GM23338 (cell line): ENCODE results near the gene OTOG. TPM values are rescaled to one million over a fixed set of nuclear protein-coding genes. Genes with fewer than 3 reads are reported as not detected.

ENCODE experiments used
- ATAC-seq: fragments of 200-7000 bp; cut with Tn5 transposase; 3 replicates; pipeline ENCODE4 v1.9.1; 2020
- DNase-seq: peaks from one replicate; pipeline ENCODE4 v3.0.0-alpha.2; 2015; ENCODE audit warnings: low spot score
- H2AFZ ChIP-seq: fragments of 200-600 bp; sonication (generic); 2 replicates; pipeline ENCODE4 v1.8.0; 2016; ENCODE audit warnings: antibody characterized with exemption, mild to moderate bottlenecking, moderate library complexity
- H3F3A ChIP-seq: fragments of 200-600 bp; sonication (generic); replicated peaks from 2 replicates; pipeline ENCODE4 v1.8.0; 2017; ENCODE audit warnings: antibody characterized with exemption, mixed run types, low read depth
- H3K27ac ChIP-seq: fragments of 200-600 bp; sonication (generic); 2 replicates; pipeline ENCODE4 v1.6.1; 2016; ENCODE audit warnings: low read depth
- H3K27me3 ChIP-seq: fragments of 200-600 bp; sonication (generic); 2 replicates; pipeline ENCODE4 v1.8.0; 2016; ENCODE audit warnings: mild to moderate bottlenecking, mixed run types, moderate library complexity; ENCODE audit not compliant: insufficient read depth
- H3K36me3 ChIP-seq: fragments of 200-600 bp; sonication (generic); 2 replicates; pipeline ENCODE4 v1.8.0; 2016; ENCODE audit warnings: mild to moderate bottlenecking; ENCODE audit not compliant: insufficient read depth
- H3K4me1 ChIP-seq: fragments of 200-600 bp; sonication (generic); 2 replicates; pipeline ENCODE4 v1.8.0; 2016; ENCODE audit warnings: mild to moderate bottlenecking, moderate library complexity; ENCODE audit not compliant: insufficient read depth
- H3K4me2 ChIP-seq: fragments of 200-600 bp; sonication (generic); 2 replicates; pipeline ENCODE4 v1.7.1; 2017; ENCODE audit warnings: mixed run types
- H3K4me3 ChIP-seq: fragments of 200-600 bp; sonication (generic); 2 replicates; pipeline ENCODE4 v1.6.1; 2016; ENCODE audit warnings: mixed run types
- H3K79me2 ChIP-seq: fragments of 200-600 bp; sonication (generic); replicated peaks from 2 replicates; pipeline ENCODE4 v1.8.0; 2017; ENCODE audit warnings: mild to moderate bottlenecking; ENCODE audit not compliant: insufficient read depth
- H3K9me2 ChIP-seq: fragments of 200-600 bp; sonication (generic); 2 replicates; pipeline ENCODE4 v1.8.0; 2017; ENCODE audit not compliant: insufficient read depth
- H4K20me1 ChIP-seq: fragments of 200-600 bp; sonication (generic); replicated peaks from 2 replicates; pipeline ENCODE4 v1.8.0; 2017; ENCODE audit warnings: mild to moderate bottlenecking; ENCODE audit not compliant: insufficient read depth
- H3K27ac Mint-ChIP-seq: 2 replicates; pipeline ENCODE4 v1.8.0; 2020; ENCODE audit warnings: inconsistent platforms, mild to moderate bottlenecking, moderate library complexity, mixed read lengths
- H3K27me3 Mint-ChIP-seq: 3 replicates; pipeline ENCODE4 v1.8.0; 2022; ENCODE audit warnings: low read depth, mild to moderate bottlenecking, moderate library complexity, mixed read lengths, inconsistent platforms; ENCODE audit not compliant: insufficient read depth, poor library complexity
- H3K36me3 Mint-ChIP-seq: 3 replicates; pipeline ENCODE4 v1.8.0; 2021; ENCODE audit warnings: low read depth, mild to moderate bottlenecking, inconsistent platforms, moderate library complexity, mixed read lengths
- H3K4me1 Mint-ChIP-seq: 3 replicates; pipeline ENCODE4 v1.8.0; 2020; ENCODE audit warnings: mild to moderate bottlenecking, inconsistent platforms, mixed read lengths
- H3K4me3 Mint-ChIP-seq: 3 replicates; pipeline ENCODE4 v1.8.0; 2021; ENCODE audit warnings: moderate library complexity, mild to moderate bottlenecking, inconsistent platforms, mixed read lengths
- H3K9me3 Mint-ChIP-seq: 3 replicates; pipeline ENCODE4 v1.8.0; 2020; ENCODE audit warnings: moderate library complexity, mild to moderate bottlenecking, inconsistent platforms, mixed read lengths
- CREB1 ChIP-seq: fragments of 250-450 bp; sonication (Bioruptor Pico); IDR thresholded peaks from 2 replicates; pipeline ENCODE4 v1.5.0; 2020; ENCODE audit warnings: low read depth, mild to moderate bottlenecking, moderate library complexity
- JUNB ChIP-seq: IDR thresholded peaks from one replicate; pipeline ENCODE4 v1.6.1; 2016; ENCODE audit warnings: antibody characterized with exemption; ENCODE audit not compliant: unreplicated experiment
- NANOG ChIP-seq: IDR thresholded peaks from 2 replicates; pipeline ENCODE4 v1.6.1; 2016; ENCODE audit warnings: antibody characterized with exemption, borderline replicate concordance
- POLR2AphosphoS5 ChIP-seq: IDR thresholded peaks from 2 replicates; pipeline ENCODE4 v1.6.1; 2016; ENCODE audit warnings: antibody characterized with exemption, low read depth
- STAT1 ChIP-seq: IDR thresholded peaks from one replicate; pipeline ENCODE4 v1.6.1; 2016; ENCODE audit warnings: antibody characterized with exemption; ENCODE audit not compliant: unreplicated experiment
- ZNF114 ChIP-seq: fragments of 250-450 bp; sonication (Bioruptor Pico); IDR thresholded peaks from 2 replicates; pipeline ENCODE4 v1.5.0; 2020; ENCODE audit warnings: mild to moderate bottlenecking, moderate library complexity
- polyA plus RNA-seq: library from polyadenylated mRNA; unstranded; fragments of >200 nt; fragmentation: Nextera tagmentation; extraction: Ambion mirVana; gene quantifications from 2 replicates; pipeline ENCODE4 v1.2.1, GENCODE V29; 2016
- total RNA-seq: library from RNA; depleted of rRNA; stranded (reverse); fragments of >200 nt; shearing (Covaris generic); gene quantifications from 2 replicates; pipeline ENCODE4 v1.2.3, GENCODE V29; 2014
- TF ChIP-seq, protein P1 (sequence below): IDR thresholded peaks from 2 replicates; pipeline ENCODE4 v1.6.1; 2016; ENCODE audit warnings: antibody characterized with exemption
- TF ChIP-seq, protein P2 (sequence below): fragments of 250-450 bp; sonication (Bioruptor Pico); IDR thresholded peaks from 2 replicates; pipeline ENCODE4 v1.5.0; 2020; ENCODE audit warnings: mild to moderate bottlenecking, moderate library complexity
- TF ChIP-seq, protein P3 (sequence below): IDR thresholded peaks from one replicate; pipeline ENCODE4 v1.6.1; 2018; ENCODE audit warnings: antibody characterized with exemption; ENCODE audit not compliant: unreplicated experiment

The OTOG gene
- total and polyA plus RNA-seq, 2 experiments from 2014 or later = 0.40 to 0.52 TPM

DNA sequence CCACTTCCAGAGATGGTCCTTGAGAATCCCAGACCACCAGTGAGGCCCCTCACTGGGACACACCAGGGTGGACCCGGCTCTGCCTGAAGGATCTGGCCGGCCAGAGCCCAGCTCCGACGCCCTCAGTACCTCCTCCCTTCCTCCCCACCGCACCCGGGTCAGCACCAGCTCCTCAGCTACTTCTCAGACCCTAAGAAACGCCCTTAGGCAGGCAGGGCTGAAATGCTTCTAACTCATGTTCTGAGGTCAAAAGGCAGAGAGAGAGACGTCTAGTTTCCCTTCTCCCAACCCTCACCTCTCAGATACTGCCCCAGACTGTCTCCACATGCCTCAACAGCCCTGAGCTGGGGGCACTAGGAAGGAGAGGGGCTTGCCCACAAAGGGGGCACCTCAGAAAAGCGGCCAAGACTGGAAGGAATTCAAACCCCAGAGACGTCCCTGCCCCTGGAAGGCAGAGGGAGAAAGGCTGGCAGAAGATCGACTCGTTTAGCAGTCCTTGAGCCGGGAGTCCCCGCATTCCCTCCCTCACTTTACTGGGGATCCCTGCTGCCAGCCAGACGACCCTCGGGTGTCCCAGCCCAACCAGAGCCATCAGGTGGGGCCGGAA, 3.4 kb upstream of the OTOG start (continued):
- TF ChIP-seq, protein P1, sequence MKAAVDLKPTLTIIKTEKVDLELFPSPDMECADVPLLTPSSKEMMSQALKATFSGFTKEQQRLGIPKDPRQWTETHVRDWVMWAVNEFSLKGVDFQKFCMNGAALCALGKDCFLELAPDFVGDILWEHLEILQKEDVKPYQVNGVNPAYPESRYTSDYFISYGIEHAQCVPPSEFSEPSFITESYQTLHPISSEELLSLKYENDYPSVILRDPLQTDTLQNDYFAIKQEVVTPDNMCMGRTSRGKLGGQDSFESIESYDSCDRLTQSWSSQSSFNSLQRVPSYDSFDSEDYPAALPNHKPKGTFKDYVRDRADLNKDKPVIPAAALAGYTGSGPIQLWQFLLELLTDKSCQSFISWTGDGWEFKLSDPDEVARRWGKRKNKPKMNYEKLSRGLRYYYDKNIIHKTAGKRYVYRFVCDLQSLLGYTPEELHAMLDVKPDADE = no peak
- TF ChIP-seq CREB1 (no peak), NANOG (no peak), JUNB (no peak), STAT1 (no peak)

DNA sequence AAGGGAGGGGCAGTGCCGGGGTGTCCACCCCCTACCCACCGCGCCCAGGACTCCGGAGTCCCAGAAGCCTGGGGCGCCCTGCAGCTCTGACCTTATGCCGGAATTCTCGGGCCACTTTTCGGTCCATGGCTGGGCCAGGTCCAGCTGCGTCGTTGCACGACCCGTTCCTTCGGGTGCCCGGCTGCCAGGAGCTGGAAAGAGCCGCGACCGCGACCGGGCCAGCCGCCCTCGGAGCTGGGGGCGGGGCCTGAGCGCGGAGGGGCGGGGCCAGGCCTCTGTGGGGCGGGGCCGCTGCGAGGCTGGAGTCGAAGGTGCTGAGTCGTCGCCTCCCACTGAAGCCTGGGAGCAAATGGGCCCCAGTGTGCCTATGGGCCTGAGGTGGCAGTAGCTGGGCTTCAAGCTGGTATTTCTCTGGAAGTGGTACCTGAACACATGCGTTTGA, 2.9 kb upstream of the OTOG start, which contains the start of gene USH1C:
USH1C (minus strand) TSS at position 236 of the 442 bp plus-strand sequence; CDS start at position 127, 109 bp downstream.
- Mint-ChIP-seq H3K9me3 (no peaks in the 10 kb centered on the region), H3K27me3 (peaks cover 24% of the 10 kb centered on the region)
- ATAC-seq = peak; percentile 45

More for the DNA sequence above, 2.9 kb upstream of the OTOG start, which contains the start of gene USH1C:
- Histone ChIP-seq H2AFZ (peak within 1 kb of the TSS; percentile 99), H3K4me3 (peak within 1 kb of the TSS; percentile 89), H3K4me1 (peaks cover 21% of the 10 kb centered on the region), H4K20me1 (no peaks in the 10 kb centered on the region), H3K4me2 (peak within 1 kb of the TSS; percentile 93), H3K36me3 (no peaks in the 10 kb centered on the region), H3K9me2 (no peaks in the 10 kb centered on the region), H3F3A (no peaks in the 10 kb centered on the region), H3K27me3 (peaks cover 13% of the 10 kb centered on the region), H3K27ac (no peak within 1 kb of the TSS), H3K79me2 (no peaks in the 10 kb centered on the region)
- Mint-ChIP-seq H3K4me3 (peak within 1 kb of the TSS; percentile 72), H3K36me3 (no peaks in the 10 kb centered on the region), H3K4me1 (peaks cover 48% of the 10 kb centered on the region), H3K27ac (no peak within 1 kb of the TSS)
- no peak for TF ChIP-seq ZNF114 (CRISPR knock-in tag)
- TF ChIP-seq NANOG = no peak
- TF ChIP-seq, protein P2, sequence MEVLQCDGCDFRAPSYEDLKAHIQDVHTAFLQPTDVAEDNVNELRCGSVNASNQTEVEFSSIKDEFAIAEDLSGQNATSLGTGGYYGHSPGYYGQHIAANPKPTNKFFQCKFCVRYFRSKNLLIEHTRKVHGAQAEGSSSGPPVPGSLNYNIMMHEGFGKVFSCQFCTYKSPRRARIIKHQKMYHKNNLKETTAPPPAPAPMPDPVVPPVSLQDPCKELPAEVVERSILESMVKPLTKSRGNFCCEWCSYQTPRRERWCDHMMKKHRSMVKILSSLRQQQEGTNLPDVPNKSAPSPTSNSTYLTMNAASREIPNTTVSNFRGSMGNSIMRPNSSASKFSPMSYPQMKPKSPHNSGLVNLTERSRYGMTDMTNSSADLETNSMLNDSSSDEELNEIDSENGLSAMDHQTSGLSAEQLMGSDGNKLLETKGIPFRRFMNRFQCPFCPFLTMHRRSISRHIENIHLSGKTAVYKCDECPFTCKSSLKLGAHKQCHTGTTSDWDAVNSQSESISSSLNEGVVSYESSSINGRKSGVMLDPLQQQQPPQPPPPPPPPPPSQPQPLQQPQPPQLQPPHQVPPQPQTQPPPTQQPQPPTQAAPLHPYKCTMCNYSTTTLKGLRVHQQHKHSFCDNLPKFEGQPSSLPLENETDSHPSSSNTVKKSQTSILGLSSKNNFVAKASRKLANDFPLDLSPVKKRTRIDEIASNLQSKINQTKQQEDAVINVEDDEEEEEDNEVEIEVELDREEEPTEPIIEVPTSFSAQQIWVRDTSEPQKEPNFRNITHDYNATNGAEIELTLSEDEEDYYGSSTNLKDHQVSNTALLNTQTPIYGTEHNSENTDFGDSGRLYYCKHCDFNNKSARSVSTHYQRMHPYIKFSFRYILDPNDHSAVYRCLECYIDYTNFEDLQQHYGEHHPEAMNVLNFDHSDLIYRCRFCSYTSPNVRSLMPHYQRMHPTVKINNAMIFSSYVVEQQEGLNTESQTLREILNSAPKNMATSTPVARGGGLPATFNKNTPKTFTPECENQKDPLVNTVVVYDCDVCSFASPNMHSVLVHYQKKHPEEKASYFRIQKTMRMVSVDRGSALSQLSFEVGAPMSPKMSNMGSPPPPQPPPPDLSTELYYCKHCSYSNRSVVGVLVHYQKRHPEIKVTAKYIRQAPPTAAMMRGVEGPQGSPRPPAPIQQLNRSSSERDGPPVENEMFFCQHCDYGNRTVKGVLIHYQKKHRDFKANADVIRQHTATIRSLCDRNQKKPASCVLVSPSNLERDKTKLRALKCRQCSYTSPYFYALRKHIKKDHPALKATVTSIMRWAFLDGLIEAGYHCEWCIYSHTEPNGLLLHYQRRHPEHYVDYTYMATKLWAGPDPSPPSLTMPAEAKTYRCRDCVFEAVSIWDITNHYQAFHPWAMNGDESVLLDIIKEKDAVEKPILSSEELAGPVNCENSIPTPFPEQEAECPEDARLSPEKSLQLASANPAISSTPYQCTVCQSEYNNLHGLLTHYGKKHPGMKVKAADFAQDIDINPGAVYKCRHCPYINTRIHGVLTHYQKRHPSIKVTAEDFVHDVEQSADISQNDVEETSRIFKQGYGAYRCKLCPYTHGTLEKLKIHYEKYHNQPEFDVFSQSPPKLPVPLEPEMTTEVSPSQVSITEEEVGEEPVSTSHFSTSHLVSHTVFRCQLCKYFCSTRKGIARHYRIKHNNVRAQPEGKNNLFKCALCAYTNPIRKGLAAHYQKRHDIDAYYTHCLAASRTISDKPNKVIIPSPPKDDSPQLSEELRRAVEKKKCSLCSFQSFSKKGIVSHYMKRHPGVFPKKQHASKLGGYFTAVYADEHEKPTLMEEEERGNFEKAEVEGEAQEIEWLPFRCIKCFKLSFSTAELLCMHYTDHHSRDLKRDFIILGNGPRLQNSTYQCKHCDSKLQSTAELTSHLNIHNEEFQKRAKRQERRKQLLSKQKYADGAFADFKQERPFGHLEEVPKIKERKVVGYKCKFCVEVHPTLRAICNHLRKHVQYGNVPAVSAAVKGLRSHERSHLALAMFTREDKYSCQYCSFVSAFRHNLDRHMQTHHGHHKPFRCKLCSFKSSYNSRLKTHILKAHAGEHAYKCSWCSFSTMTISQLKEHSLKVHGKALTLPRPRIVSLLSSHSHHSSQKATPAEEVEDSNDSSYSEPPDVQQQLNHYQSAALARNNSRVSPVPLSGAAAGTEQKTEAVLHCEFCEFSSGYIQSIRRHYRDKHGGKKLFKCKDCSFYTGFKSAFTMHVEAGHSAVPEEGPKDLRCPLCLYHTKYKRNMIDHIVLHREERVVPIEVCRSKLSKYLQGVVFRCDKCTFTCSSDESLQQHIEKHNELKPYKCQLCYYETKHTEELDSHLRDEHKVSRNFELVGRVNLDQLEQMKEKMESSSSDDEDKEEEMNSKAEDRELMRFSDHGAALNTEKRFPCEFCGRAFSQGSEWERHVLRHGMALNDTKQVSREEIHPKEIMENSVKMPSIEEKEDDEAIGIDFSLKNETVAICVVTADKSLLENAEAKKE (CRISPR knock-in tag) = no peak
- TF ChIP-seq, protein P3, sequence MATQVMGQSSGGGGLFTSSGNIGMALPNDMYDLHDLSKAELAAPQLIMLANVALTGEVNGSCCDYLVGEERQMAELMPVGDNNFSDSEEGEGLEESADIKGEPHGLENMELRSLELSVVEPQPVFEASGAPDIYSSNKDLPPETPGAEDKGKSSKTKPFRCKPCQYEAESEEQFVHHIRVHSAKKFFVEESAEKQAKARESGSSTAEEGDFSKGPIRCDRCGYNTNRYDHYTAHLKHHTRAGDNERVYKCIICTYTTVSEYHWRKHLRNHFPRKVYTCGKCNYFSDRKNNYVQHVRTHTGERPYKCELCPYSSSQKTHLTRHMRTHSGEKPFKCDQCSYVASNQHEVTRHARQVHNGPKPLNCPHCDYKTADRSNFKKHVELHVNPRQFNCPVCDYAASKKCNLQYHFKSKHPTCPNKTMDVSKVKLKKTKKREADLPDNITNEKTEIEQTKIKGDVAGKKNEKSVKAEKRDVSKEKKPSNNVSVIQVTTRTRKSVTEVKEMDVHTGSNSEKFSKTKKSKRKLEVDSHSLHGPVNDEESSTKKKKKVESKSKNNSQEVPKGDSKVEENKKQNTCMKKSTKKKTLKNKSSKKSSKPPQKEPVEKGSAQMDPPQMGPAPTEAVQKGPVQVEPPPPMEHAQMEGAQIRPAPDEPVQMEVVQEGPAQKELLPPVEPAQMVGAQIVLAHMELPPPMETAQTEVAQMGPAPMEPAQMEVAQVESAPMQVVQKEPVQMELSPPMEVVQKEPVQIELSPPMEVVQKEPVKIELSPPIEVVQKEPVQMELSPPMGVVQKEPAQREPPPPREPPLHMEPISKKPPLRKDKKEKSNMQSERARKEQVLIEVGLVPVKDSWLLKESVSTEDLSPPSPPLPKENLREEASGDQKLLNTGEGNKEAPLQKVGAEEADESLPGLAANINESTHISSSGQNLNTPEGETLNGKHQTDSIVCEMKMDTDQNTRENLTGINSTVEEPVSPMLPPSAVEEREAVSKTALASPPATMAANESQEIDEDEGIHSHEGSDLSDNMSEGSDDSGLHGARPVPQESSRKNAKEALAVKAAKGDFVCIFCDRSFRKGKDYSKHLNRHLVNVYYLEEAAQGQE = no peak
- TF ChIP-seq POLR2AphosphoS5 = peak; percentile 54; the same call in 1 of the 2 replicates
- TF ChIP-seq, protein P1 = no peak
- DNase-seq = peak; percentile 77
